ENCODE results near the gene UBE2G1. TPM values are rescaled to one million over a fixed set of nuclear protein-coding genes. Genes with fewer than 3 reads are reported as not detected.
"Not testable (repeated sequence)": the region's sequence is repeated elsewhere in the genome, so short reads cannot be mapped to it uniquely, and the experiment has no call there.

UBE2G1 gene
- 37.4 and 52.3 TPM in 2 replicates for total RNA-seq

- peak; percentile 98 for DNase-seq
Observed at GRCh38 chr17:4366327-4367063, at the start of gene UBE2G1. UBE2G1 (minus strand) TSS chr17:4366675; CDS start chr17:4366316, 359 bp downstream.

GRCh38 chr17:4412933-4413831, 46.7 kb upstream of the UBE2G1 start:
- DNase-seq, result peak; percentile 95

- DNase-seq, result no peak
Observed at GRCh38 chr17:4411201-4411600, 44.7 kb upstream of the UBE2G1 start.

- DNase-seq, result no peak
Observed at GRCh38 chr17:4409659-4410058, 43.2 kb upstream of the UBE2G1 start.

GRCh38 chr17:4407851-4408250, 41.4 kb upstream of the UBE2G1 start:
- peak; percentile 19 for DNase-seq

- DNase-seq, result no peak
Observed at GRCh38 chr17:4407216-4407615, 40.7 kb upstream of the UBE2G1 start.

GRCh38 chr17:4406386-4406785, 39.9 kb upstream of the UBE2G1 start:
- no peak for DNase-seq

- DNase-seq, result no peak
Observed at GRCh38 chr17:4405699-4406098, 39.2 kb upstream of the UBE2G1 start.

- DNase-seq, result no peak
Observed at GRCh38 chr17:4405038-4405669, 38.7 kb upstream of the UBE2G1 start.

GRCh38 chr17:4397840-4398239, 31.4 kb upstream of the UBE2G1 start:
- DNase-seq, result no peak

GRCh38 chr17:4395111-4395478, 28.6 kb upstream of the UBE2G1 start:
- no peak for DNase-seq

- no peak for DNase-seq
Observed at GRCh38 chr17:4394208-4395110, 28.0 kb upstream of the UBE2G1 start.

- no peak for DNase-seq
Observed at GRCh38 chr17:4393806-4394205, 27.3 kb upstream of the UBE2G1 start.

- no peak for DNase-seq
Observed at GRCh38 chr17:4389079-4389478, 22.6 kb upstream of the UBE2G1 start.

GRCh38 chr17:4387137-4387536, 20.7 kb upstream of the UBE2G1 start:
- DNase-seq, result no peak

GRCh38 chr17:4386406-4386805, 19.9 kb upstream of the UBE2G1 start:
- DNase-seq, result no peak

GRCh38 chr17:4381690-4382671, 15.5 kb upstream of the UBE2G1 start:
- DNase-seq, result no peak

GRCh38 chr17:4378626-4379025, 12.2 kb upstream of the UBE2G1 start:
- DNase-seq, result no peak

GRCh38 chr17:4377247-4377646, 10.8 kb upstream of the UBE2G1 start:
- DNase-seq, result not testable (repeated sequence)

GRCh38 chr17:4375796-4376440, 9.4 kb upstream of the UBE2G1 start:
- DNase-seq, result not testable (repeated sequence)

Data from dermis blood vessel endothelial cell (primary cell).